Muscle of arm (tissue), 12 donors: ENCODE measurements around the gene MPHOSPH10. TPM values are rescaled to one million over a fixed set of nuclear protein-coding genes. Genes with fewer than 3 reads are reported as not detected.
"Not testable (repeated sequence)": the region's sequence is repeated elsewhere in the genome, so short reads cannot be mapped to it uniquely, and the experiment has no call there.

Experiments used
- DNase-seq: peaks from one replicate; pipeline ENCODE4 v3.0.0-alpha.2; 2013
- polyA plus RNA-seq, 12 donors: library from polyadenylated mRNA; unstranded; fragments of 120-200 nt; gene quantifications; one replicate each; pipeline ENCODE4 v1.2.1, GENCODE V29; 2013; ENCODE audit not compliant: insufficient read length in 12 of 12

Gene MPHOSPH10
- polyA plus RNA-seq, 12 donors: 25.4 to 228 (median 36.9) TPM

DNA sequence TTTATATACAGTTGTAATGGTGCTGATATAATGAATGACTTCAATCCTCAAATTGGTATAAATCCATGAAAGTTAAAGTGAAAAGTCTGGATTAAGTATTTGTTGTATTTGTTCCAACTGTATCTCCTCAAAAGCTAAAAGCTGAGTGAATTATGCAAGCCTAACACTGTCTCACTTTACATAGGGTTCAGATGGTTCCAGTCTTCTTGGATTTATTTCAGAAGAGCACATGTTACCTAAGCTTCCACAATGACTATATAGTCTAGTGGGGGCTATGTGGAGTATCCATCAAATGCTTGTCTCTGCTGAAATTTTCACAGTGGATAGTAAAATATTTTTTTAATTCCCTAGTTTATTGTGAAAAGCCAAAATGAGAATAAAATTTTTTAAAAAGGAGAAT, 13.4 kb upstream of the MPHOSPH10 start:
- no peak for DNase-seq

GRCh38 chr2:71120195-71120594, 10.2 kb upstream of the MPHOSPH10 start:
- DNase-seq: no peak

DNA sequence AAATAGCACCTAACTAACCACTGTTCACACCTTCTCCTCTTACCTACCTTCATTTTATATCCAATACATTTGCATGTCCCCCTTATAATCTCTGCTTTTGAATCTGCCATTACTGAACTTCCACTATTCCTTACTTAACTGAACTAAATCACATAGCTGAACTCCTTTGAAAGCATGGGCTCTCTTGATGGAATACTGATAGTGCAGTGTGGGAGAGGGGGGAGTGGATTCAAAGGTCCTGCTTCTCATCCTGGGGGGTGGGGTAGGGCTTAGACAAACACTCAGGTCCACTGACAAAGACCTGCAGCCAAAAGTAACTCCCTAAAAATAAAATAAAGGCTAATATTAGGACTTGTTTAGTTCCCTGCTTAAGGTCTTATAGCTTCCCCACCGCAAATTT, 9.0 kb upstream of the MPHOSPH10 start:
- DNase-seq: no peak

DNA sequence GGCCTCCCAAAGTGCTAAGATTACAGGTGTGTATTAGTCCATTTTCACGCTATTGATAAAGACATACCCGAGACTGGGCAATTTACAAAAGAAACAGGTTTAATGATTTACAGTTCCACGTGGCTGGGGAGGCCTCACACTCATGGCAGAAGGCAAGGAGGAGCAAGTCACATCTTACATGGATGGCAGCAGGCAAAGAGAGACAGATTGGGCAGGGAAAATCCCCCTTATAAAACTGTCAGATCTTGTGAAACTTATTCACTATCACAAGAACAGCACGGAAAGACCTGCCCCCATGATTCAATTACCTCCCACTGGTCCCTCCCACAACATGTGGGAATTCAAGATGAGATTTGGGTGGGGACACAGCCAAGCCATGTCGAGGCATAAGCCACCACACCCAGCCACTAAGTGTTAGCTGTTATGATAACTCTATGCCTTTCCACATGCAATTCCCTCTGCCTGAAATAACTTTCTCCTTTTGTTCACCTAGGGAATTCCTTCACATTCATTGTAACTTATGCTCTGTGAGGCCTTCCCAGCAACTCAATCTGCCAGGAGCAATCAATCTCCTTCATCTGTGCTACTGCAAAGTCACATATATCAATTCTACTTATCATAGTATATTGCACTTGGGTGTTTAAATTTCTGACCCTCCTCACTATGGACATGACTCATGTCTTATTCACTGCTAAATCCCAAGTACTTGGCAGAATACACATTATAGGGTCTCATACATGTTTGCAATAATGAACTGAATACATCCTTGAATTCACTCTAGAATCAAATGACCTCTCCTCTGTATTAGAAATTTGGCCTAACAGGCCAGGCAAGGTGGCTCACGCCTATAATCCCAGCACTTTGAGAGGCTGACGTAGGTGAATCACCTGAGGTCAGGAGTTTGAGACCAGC, 7.8 kb upstream of the MPHOSPH10 start:
- DNase-seq: no peak

- no peak for DNase-seq
Observed at GRCh38 chr2:71125506-71126294, 4.7 kb upstream of the MPHOSPH10 start.

DNA sequence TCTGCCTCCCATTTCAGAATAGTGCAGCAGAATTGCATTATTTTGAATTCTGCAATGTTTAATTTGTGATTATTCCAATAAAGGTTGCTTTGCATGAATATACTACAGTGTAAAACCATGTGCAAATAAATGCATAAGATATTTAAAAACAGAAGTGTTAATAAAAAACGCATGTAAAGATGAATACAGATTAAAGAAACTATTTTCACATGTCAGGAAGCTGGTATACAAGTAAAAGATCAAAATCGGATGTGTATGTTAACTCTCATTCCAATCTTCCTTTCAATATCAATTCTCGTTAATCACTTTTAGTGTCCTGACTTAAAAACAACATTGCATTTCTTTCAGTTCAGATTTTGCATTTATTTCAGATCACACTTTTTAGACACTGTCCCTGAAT, 3.5 kb upstream of the MPHOSPH10 start:
- no peak for DNase-seq

DNA sequence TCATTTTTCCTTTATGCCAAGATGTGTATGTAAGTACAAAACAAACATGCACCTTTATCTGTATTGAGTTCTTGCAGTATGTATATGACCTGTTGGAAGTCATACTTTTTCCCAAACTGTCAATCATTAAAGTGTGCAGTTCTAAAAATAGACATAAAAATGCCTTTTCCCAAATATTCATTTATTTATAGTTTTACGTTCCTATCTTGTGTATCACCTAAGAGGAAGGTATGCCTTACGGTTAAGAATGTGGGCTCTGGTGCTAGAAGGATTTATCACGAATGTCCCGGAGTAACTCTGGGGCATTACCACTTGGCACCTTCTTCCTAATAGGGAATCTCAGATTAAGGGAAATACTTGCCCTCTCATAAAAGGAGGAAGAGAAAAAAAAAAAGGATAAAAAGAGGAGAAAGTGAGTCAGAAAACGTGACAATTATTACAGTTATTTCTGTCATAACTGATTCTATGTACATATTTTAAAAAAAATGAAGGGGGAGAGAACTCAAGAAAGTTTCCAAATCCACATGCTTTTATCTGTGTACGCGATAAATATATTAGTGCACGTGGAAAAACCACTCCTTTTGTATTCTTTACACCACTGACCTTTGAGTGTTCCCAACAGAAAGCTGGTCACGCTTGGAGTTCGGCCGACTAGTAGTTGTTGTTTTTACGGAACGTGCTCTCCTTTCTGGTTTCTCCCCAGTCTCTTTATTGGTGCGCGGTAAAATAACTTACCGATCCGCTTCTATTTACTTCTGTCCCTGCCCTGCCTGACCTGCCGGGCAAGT, 1.1 kb upstream of the MPHOSPH10 start:
- peak; percentile 6 for DNase-seq

DNA sequence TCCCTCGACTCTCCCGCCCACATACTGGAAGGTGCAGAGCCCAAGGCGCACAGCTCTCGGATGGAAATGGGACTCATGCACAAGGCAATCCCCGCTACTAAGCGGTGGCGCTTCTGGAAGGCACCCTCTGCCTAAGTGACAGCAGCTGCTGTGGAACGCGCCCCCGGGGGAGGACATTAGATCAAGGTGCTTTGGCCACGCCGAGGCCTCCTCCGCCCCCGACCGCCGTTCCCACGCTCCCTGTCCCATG, 607 bp upstream of the MPHOSPH10 start:
- no peak for DNase-seq

- DNase-seq: no peak
Observed at GRCh38 chr2:71130905-71131244, 441 bp downstream of the MPHOSPH10 start.

GRCh38 chr2:71131387-71132166, 1.1 kb downstream of the MPHOSPH10 start:
- not testable (repeated sequence) for DNase-seq

GRCh38 chr2:71133603-71134002, 3.2 kb downstream of the MPHOSPH10 start:
- DNase-seq: no peak

DNA sequence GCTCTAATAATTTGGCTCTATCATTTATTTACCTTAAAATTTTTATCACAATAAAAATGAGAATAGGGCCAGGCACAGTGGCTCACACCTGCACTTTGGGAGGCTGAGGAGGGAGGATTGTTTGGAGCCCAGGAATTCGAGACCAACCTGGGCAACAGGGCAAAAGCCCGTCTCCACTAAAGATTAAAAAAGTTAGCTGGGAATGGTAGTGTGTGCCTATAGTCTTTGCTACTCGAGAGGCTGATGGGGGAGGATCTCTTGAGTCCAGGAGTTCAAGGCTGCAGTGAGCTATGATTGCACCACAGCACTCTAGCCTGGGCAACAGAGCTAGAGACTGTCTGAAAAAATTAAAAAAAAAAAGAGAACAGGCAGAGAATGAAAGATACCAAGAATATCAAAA, 5.7 kb downstream of the MPHOSPH10 start:
- no peak for DNase-seq

DNA sequence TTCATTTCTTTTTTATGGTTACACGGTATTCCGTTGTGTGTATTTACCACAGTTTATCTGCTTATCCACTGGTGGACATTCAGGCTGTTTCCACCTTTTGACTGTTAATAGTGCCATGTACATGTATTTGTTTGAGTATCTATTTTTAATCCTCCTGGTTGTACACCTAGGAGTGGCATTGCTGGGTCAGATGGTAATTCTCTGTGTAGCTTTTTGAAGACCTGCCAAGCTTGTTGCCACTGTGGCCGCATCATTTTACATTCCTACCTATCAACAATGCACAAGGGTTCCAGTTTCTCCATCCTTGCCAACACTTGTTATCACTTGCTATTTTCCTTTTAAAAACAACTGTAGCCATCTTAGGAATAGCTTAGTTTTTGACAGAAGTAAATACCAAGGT, 13.3 kb downstream of the MPHOSPH10 start:
- no peak for DNase-seq

DNA sequence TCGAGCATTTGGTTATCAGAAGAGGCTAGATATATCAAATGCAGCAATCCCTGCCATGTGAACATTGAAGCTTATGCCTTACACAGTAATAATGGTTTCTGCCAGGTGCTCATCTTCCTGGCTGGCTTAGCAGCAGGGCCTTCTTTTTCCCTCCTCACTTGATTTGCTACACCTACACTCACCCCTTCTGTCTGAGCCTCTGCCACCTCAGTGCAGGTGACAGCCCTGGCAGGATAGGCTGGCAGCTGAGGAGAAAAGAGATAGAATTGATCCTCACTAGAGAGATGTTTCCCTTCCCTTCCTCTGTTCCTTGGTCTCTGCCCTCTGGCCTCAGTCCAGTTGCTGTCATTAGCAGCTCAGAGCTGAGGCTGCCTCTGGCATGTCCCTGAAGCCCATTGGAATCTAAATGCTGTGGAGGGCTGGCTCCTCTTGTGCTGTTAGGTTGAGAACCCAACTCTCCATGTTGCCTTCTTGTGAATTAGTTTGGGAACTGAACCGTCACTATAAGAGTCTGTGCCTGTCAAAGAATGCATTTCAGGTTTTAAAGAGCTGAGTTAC, 18.2 kb downstream of the MPHOSPH10 start:
- DNase-seq: no peak

GRCh38 chr2:71150082-71150816, 19.8 kb downstream of the MPHOSPH10 start:
- DNase-seq: no peak

GRCh38 chr2:71151620-71152019, 21.2 kb downstream of the MPHOSPH10 start:
- DNase-seq: no peak

DNA sequence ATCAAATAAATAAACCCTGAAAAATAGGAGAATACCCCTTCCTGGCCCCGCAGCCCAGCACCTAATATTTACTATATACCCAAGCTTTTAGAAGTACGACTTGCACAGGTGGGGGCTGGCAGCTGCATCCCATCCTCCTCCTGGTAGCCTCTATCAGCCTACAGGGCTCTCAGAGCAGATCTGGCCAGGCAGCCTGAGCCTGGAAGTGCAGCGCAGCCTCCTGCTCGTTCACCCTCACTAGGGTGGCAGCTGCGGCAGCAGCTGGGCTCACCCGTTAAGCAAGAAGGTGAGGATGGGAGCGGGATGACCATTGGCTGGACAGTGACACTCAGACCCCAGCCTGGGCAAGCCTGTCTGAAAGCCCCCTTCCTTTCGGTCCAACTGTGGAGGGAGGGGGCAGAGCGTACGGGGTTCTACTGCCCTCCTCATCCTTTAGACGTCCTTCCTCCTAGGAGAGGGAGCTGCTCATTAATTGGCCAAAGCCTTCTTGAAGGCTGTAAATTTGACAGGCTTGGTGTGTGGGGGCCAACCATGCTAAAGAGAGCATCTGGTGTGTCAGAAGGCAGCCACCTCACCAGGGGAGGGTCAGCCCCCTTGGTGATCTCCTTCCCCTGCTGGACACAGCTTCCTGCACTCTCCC, 23.3 kb downstream of the MPHOSPH10 start:
- DNase-seq: no peak

- no peak for DNase-seq
Observed at GRCh38 chr2:71154279-71154678, 23.8 kb downstream of the MPHOSPH10 start.

DNA sequence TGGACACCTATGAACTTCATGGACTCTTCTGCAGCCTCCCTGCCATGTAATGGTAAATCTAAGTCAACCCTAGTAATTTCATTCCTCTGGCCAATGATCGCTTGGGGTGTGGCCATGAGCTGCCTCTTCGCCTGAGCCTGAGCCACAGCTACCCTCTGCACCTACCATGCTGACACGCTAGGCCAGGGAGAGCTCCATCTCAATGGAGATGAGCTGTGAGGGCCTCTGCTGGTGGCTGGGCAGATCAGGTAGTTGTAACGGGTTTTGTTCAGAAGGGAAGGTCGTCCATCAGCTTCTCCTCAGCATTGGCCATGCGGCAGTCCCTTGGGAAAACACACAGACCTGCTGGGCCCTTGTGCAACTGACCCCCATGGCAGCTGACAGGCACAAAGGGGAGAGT, 24.4 kb downstream of the MPHOSPH10 start:
- no peak for DNase-seq

DNA sequence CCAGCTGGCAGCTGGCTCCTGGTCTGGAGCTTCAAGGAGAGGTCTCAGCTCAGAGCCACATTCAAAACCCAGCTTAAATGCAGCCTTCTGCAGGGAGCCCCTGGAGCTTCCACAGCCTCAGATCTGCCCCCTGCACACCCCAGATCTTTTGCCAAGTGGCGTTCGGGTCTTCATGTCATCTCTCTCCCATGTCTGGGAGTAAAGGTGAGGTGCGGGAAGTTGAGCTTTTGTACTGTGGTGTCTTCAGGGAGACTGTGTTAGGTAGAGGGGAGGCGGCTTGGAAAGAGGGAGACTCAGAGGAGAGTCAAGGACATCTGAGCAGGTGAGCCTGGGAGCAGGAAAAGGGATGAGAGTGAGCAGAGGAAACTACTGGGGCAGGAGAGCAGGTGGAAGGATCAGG, 25.4 kb downstream of the MPHOSPH10 start:
- no peak for DNase-seq
